Kidney glomerular epithelial cell (primary cell): ENCODE results near the gene C11orf21.

ENCODE experiments used
- DNase-seq: peaks from one replicate; lab custom pipeline; 2025; lab: John Stamatoyannopoulos, UW

C11orf21 gene

GRCh38 chr11:2320568-2321310 lies 19.0 kb upstream of the C11orf21 start:
- DNase-seq, result no peak

GRCh38 chr11:2319791-2320472 lies 18.2 kb upstream of the C11orf21 start:
- DNase-seq, result no peak

GRCh38 chr11:2318707-2319106 lies 17.0 kb upstream of the C11orf21 start:
- DNase-seq, result no peak

GRCh38 chr11:2318123-2318522 lies 16.4 kb upstream of the C11orf21 start:
- DNase-seq, result no peak

GRCh38 chr11:2317354-2318050 lies 15.8 kb upstream of the C11orf21 start:
- no peak for DNase-seq

GRCh38 chr11:2316963-2317244 lies 15.2 kb upstream of the C11orf21 start:
- DNase-seq, result no peak

- no peak for DNase-seq
Measured at GRCh38 chr11:2316169-2316962, 14.6 kb upstream of the C11orf21 start.

GRCh38 chr11:2315395-2316168 lies 13.9 kb upstream of the C11orf21 start:
- DNase-seq, result no peak

- DNase-seq, result no peak
Measured at GRCh38 chr11:2314525-2315394, 13.0 kb upstream of the C11orf21 start.

GRCh38 chr11:2314136-2314524 lies 12.4 kb upstream of the C11orf21 start:
- DNase-seq, result no peak

GRCh38 chr11:2313051-2313951 lies 11.6 kb upstream of the C11orf21 start:
- no peak for DNase-seq

GRCh38 chr11:2312232-2313042 lies 10.7 kb upstream of the C11orf21 start:
- DNase-seq, result no peak

GRCh38 chr11:2311353-2312133 lies 9.8 kb upstream of the C11orf21 start:
- no peak for DNase-seq

- no peak for DNase-seq
Measured at GRCh38 chr11:2310786-2311352, 9.2 kb upstream of the C11orf21 start.

GRCh38 chr11:2310073-2310785 lies 8.5 kb upstream of the C11orf21 start:
- no peak for DNase-seq

- DNase-seq, result no peak
Measured at GRCh38 chr11:2309251-2310072, 7.7 kb upstream of the C11orf21 start.
